Stimulated activated CD4-positive, alpha-beta T cell treated with anti-CD3 and anti-CD28 coated beads, TNF-alpha, amount 100 ng/mL, for 4 hours (primary cell): ENCODE data around the gene SRY.
"Not testable (repeated sequence)": the region's sequence is repeated elsewhere in the genome, so short reads cannot be mapped to it uniquely, and the experiment has no call there.

ENCODE experiments used
- DNase-seq, 3 experiments: peaks; one replicate each; pipeline ENCODE4 v3.0.0-alpha.2; 2020; ENCODE audit warnings: low read depth in 3 of 3

SRY gene

GRCh38 chrY:2787600-2787999 is at the start of gene SRY:
Gene SRY, minus strand, starts transcription at chrY:2787682. Its CDS starts 79 bp downstream, at chrY:2787603.
- DNase-seq: no peak

- no peak for DNase-seq
Measured at GRCh38 chrY:2837078-2837477, 49.6 kb upstream of the SRY start.

DNA sequence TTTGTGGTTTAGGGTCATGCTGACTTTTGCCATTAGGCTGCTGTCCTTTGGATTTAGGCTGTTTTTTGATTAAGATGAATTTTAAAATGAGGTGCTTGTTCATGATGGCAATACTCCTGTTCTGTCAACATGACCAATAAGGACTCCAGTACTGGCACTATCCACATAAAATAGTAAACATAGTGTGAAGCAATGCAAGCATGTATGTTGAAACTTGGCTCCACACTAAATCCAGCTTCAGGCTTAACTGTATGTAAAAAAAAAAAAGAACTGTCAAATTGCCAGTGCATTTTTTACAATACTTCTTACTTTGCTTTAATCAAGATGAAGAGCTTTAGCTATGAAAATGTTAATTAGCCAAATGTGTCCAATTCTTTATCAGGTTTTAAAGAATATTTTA is 47.7 kb upstream of the SRY start:
- no peak for DNase-seq

- no peak for DNase-seq
Measured at GRCh38 chrY:2828497-2828896, 41.0 kb upstream of the SRY start.

DNA sequence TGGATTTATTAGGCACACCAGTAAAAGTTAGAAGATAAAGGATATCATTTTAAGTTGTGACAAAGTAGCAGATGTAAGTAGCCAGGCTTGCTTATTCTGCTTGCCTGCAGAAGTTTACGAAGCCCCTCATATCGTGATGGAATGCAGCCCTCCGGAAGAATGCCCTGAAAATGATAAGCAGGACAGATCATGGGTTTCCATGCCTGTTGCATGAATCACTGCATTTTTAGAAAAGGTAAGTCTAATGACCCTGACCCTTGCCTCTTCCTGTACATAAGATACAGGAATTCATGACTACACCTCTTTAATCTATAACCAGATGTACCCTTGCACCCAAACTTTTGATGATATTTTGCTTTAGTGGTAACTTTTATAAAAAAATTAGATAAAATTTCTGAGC is 37.0 kb upstream of the SRY start:
- no peak for DNase-seq

- DNase-seq: not testable (repeated sequence)
Measured at GRCh38 chrY:2817146-2817896, 29.8 kb upstream of the SRY start.

GRCh38 chrY:2800246-2800645 is 12.8 kb upstream of the SRY start:
- no peak for DNase-seq

DNA sequence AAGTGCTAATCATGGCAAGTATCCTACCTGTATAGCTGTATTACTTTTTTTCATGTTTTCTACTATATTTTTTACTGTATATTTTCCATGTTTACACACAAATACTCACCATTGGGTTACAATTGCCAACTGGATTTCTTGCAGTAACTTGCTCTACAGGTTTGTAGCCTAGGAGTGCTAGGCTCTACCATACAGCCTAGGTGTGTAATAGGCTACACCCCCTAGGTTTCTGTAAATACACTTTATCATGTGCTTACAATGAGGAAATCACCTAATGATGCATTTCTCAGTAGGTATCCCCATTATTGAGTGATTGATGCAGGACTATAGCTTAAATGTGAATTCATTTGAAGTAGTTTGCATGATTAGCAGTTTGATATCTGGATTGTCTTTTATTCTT is 10.5 kb upstream of the SRY start:
- no peak for DNase-seq

DNA sequence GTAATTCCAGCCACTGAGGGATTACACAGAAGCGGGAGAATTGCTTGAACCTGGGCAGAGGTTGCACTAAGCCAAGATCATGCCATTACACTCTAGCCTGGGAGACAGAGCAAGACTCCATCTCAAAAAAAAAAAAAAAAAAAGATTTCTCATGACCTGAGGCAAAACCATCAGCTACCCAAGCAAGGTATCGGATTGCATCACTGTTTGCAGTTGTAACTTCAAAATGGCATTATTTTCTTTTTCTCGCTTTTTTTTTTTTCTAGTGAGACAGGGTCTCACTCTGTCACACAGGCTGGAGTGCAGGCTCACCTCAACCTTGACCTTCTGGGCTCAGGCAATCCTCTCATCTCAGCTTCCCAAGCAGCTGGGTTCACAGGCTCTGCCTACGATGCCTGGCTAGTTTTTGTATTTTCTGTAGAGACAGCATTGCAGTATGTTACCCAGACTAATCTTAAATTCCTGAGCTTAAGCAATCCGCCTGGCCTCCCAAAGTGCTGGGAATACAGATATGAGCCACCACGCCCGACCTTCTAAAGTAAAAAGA is 9.6 kb upstream of the SRY start:
- DNase-seq: no peak

- DNase-seq: no peak
Measured at GRCh38 chrY:2789756-2790155, 2.3 kb upstream of the SRY start.

DNA sequence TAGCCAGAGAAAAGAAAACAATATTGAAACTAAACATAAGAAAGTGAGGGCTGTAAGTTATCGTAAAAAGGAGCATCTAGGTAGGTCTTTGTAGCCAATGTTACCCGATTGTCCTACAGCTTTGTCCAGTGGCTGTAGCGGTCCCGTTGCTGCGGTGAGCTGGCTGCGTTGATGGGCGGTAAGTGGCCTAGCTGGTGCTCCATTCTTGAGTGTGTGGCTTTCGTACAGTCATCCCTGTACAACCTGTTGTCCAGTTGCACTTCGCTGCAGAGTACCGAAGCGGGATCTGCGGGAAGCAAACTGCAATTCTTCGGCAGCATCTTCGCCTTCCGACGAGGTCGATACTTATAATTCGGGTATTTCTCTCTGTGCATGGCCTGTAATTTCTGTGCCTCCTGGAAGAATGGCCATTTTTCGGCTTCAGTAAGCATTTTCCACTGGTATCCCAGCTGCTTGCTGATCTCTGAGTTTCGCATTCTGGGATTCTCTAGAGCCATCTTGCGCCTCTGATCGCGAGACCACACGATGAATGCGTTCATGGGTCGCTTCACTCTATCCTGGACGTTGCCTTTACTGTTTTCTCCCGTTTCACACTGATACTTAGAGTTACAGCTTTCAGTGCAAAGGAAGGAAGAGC is 488 bp downstream of the SRY start:
- no peak for DNase-seq
